Measurements from ENCODE around the gene CAVIN4. TPM values are rescaled to one million over a fixed set of nuclear protein-coding genes. Genes with fewer than 3 reads are reported as not detected.

CAVIN4 gene
- polyA plus RNA-seq, 1 donor from 2014 or later, result 15.3 TPM

GRCh38 chr9:100540327-100540726 is 37.6 kb upstream of the CAVIN4 start:
- H4K20me1 ChIP-seq (ENCODE audit: insufficient read depth), result peaks cover 3% of the 10 kb centered on the region
- TF ChIP-seq, protein P1, sequence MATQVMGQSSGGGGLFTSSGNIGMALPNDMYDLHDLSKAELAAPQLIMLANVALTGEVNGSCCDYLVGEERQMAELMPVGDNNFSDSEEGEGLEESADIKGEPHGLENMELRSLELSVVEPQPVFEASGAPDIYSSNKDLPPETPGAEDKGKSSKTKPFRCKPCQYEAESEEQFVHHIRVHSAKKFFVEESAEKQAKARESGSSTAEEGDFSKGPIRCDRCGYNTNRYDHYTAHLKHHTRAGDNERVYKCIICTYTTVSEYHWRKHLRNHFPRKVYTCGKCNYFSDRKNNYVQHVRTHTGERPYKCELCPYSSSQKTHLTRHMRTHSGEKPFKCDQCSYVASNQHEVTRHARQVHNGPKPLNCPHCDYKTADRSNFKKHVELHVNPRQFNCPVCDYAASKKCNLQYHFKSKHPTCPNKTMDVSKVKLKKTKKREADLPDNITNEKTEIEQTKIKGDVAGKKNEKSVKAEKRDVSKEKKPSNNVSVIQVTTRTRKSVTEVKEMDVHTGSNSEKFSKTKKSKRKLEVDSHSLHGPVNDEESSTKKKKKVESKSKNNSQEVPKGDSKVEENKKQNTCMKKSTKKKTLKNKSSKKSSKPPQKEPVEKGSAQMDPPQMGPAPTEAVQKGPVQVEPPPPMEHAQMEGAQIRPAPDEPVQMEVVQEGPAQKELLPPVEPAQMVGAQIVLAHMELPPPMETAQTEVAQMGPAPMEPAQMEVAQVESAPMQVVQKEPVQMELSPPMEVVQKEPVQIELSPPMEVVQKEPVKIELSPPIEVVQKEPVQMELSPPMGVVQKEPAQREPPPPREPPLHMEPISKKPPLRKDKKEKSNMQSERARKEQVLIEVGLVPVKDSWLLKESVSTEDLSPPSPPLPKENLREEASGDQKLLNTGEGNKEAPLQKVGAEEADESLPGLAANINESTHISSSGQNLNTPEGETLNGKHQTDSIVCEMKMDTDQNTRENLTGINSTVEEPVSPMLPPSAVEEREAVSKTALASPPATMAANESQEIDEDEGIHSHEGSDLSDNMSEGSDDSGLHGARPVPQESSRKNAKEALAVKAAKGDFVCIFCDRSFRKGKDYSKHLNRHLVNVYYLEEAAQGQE (IDR thresholded peaks at IDR 0.05; ENCODE audit: borderline replicate concordance), result no peak
- TF ChIP-seq TAF1 (IDR thresholded peaks at IDR 0.05; ENCODE audit: low read depth) (no peak), MXI1 (conservative IDR thresholded peaks at IDR 0.05; ENCODE audit: poor library complexity, severe bottlenecking) (no peak), EP300 (conservative IDR thresholded peaks at IDR 0.05; ENCODE audit: poor library complexity, severe bottlenecking) (no peak)
- H3K36me3 ChIP-seq (ENCODE audit: insufficient read depth, low read length), result peaks cover 13% of the 10 kb centered on the region
- no peak overlapping the region for H3K9ac ChIP-seq (ENCODE audit: low read length)
- no peak overlapping the region for H2AFZ ChIP-seq (ENCODE audit: low read depth, low read length)
- H3K79me2 ChIP-seq (replicated peaks; ENCODE audit: insufficient read depth, low read length), result peaks cover 11% of the 10 kb centered on the region
- no peak overlapping the region for H3K27ac ChIP-seq (ENCODE audit: low read length)
- no peaks in the 10 kb centered on the region for H3K9me2 ChIP-seq (ENCODE audit: insufficient read depth, low read length)
- no peaks in the 10 kb centered on the region for H3F3A ChIP-seq (ENCODE audit: insufficient read depth, low read length, poor library complexity, severe bottlenecking)
- no peaks in the 10 kb centered on the region for H3K27me3 ChIP-seq (ENCODE audit: insufficient read depth, low read depth, low read length)
- H3K4me2 ChIP-seq (ENCODE audit: low read length), result no peak overlapping the region
- no peaks in the 10 kb centered on the region for H3K9me3 ChIP-seq (ENCODE audit: low read length)
- H3K4me3 ChIP-seq (ENCODE audit: low read length), result no peak overlapping the region

DNA sequence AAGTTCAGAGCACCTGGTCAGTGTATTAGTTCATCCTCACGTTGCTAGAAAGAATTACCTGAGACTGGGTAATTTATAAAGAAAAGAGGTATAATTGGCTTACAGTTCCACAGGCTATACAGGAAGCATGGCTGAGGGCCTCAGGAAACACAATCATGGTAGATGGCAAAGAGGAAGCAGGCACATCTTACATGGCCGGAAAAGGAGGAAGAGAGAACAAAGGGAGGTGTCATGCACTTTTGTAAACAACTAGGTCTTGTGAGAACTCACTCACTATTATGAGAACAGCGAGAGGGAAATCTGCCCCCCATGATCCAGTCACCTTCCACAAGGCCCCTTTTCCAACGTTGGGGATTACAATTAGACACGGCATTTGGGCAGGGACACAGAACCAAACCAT is 28.8 kb upstream of the CAVIN4 start:
- no peaks in the 10 kb centered on the region for H3K27me3 ChIP-seq (ENCODE audit: insufficient read depth, low read depth, low read length)
- no peak overlapping the region for H3K4me2 ChIP-seq (ENCODE audit: low read length)
- TF ChIP-seq RAD21 (conservative IDR thresholded peaks at IDR 0.05), result no peak
- TF ChIP-seq POLR2AphosphoS5 (IDR thresholded peaks at IDR 0.05), result no peak
- TF ChIP-seq SMC3 (conservative IDR thresholded peaks at IDR 0.05; ENCODE audit: poor library complexity), result no peak
- no peak for TF ChIP-seq EZH2 (IDR thresholded peaks at IDR 0.05; ENCODE audit: borderline replicate concordance, insufficient read depth, low read length, poor library complexity, severe bottlenecking)
- TF ChIP-seq EP300 (conservative IDR thresholded peaks at IDR 0.05; ENCODE audit: poor library complexity, severe bottlenecking), result no peak
- TF ChIP-seq, protein P2, sequence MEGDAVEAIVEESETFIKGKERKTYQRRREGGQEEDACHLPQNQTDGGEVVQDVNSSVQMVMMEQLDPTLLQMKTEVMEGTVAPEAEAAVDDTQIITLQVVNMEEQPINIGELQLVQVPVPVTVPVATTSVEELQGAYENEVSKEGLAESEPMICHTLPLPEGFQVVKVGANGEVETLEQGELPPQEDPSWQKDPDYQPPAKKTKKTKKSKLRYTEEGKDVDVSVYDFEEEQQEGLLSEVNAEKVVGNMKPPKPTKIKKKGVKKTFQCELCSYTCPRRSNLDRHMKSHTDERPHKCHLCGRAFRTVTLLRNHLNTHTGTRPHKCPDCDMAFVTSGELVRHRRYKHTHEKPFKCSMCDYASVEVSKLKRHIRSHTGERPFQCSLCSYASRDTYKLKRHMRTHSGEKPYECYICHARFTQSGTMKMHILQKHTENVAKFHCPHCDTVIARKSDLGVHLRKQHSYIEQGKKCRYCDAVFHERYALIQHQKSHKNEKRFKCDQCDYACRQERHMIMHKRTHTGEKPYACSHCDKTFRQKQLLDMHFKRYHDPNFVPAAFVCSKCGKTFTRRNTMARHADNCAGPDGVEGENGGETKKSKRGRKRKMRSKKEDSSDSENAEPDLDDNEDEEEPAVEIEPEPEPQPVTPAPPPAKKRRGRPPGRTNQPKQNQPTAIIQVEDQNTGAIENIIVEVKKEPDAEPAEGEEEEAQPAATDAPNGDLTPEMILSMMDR (IDR thresholded peaks at IDR 0.05; ENCODE audit: poor library complexity, severe bottlenecking), result no peak
- no peak for TF ChIP-seq MXI1 (conservative IDR thresholded peaks at IDR 0.05; ENCODE audit: poor library complexity, severe bottlenecking)
- TF ChIP-seq TAF1 (IDR thresholded peaks at IDR 0.05; ENCODE audit: low read depth), result no peak
- TF ChIP-seq, protein P1 (IDR thresholded peaks at IDR 0.05; ENCODE audit: borderline replicate concordance), result no peak
- H3K27ac ChIP-seq (ENCODE audit: low read length), result no peak overlapping the region
- no peaks in the 10 kb centered on the region for H3F3A ChIP-seq (ENCODE audit: insufficient read depth, low read length, poor library complexity, severe bottlenecking)
- peaks cover 28% of the 10 kb centered on the region for H3K36me3 ChIP-seq (ENCODE audit: insufficient read depth, low read length)
- H3K4me3 ChIP-seq (ENCODE audit: low read length), result no peak overlapping the region
- H3K79me2 ChIP-seq (replicated peaks; ENCODE audit: insufficient read depth, low read length), result no peaks in the 10 kb centered on the region
- H3K9me3 ChIP-seq (ENCODE audit: low read length), result no peaks in the 10 kb centered on the region
- H2AFZ ChIP-seq (ENCODE audit: low read depth, low read length), result no peak overlapping the region
- H3K9me2 ChIP-seq (ENCODE audit: insufficient read depth, low read length), result no peaks in the 10 kb centered on the region
- H3K9ac ChIP-seq (ENCODE audit: low read length), result no peak overlapping the region
- H4K20me1 ChIP-seq (ENCODE audit: insufficient read depth), result no peaks in the 10 kb centered on the region

Data from neural cell (in vitro differentiated cells).